Endothelial cell of hepatic sinusoid (primary cell): ENCODE measurements around the gene LAMTOR2.

Source experiments
- in situ Hi-C: cut with HindIII; loops from 2 replicates; pipeline ENCODE4 v1.10.0; 2017; ENCODE audit warnings: low sequenced_read_pairs

Gene LAMTOR2

GRCh38 chr1:156074661-156075060 is 20.1 kb downstream of the LAMTOR2 start:
- in situ Hi-C loops = no loop called here

GRCh38 chr1:156075162-156075561 is 20.6 kb downstream of the LAMTOR2 start:
- in situ Hi-C loops = no loop called here

- in situ Hi-C loops = no loop called here
Measured at GRCh38 chr1:156075775-156076204, 21.2 kb downstream of the LAMTOR2 start.

- in situ Hi-C loops = no loop called here
Measured at GRCh38 chr1:156076609-156077429, 22.2 kb downstream of the LAMTOR2 start.

GRCh38 chr1:156077430-156077760 is 22.8 kb downstream of the LAMTOR2 start:
- in situ Hi-C loops = no loop called here

- in situ Hi-C loops = no loop called here
Measured at GRCh38 chr1:156078728-156079127, 24.1 kb downstream of the LAMTOR2 start.

GRCh38 chr1:156079762-156080161 is 25.2 kb downstream of the LAMTOR2 start:
- in situ Hi-C loops = no loop called here

- in situ Hi-C loops = no loop called here
Measured at GRCh38 chr1:156080241-156080862, 25.8 kb downstream of the LAMTOR2 start.

GRCh38 chr1:156080863-156081179 is 26.2 kb downstream of the LAMTOR2 start:
- in situ Hi-C loops = no loop called here

GRCh38 chr1:156081180-156081916 is 26.8 kb downstream of the LAMTOR2 start:
- in situ Hi-C loops = no loop called here

GRCh38 chr1:156081917-156082308 is 27.3 kb downstream of the LAMTOR2 start:
- in situ Hi-C loops = no loop called here

- in situ Hi-C loops = no loop called here
Measured at GRCh38 chr1:156082309-156083091, 27.9 kb downstream of the LAMTOR2 start, which contains the start of gene MEX3A. MEX3A (minus strand) TSS chr1:156082465; CDS start chr1:156081998, 467 bp downstream.

- in situ Hi-C loops = no loop called here
Measured at GRCh38 chr1:156083800-156084790, 29.5 kb downstream of the LAMTOR2 start.

GRCh38 chr1:156086256-156086662 is 31.7 kb downstream of the LAMTOR2 start:
- in situ Hi-C loops = no loop called here

- in situ Hi-C loops = no loop called here
Measured at GRCh38 chr1:156089704-156090103, 35.1 kb downstream of the LAMTOR2 start.

GRCh38 chr1:156090138-156090839 is 35.7 kb downstream of the LAMTOR2 start:
- in situ Hi-C loops = no loop called here

GRCh38 chr1:156090840-156091188 is 36.2 kb downstream of the LAMTOR2 start:
- in situ Hi-C loops = no loop called here

- in situ Hi-C loops = no loop called here
Measured at GRCh38 chr1:156091610-156092009, 37.0 kb downstream of the LAMTOR2 start.

- in situ Hi-C loops = no loop called here
Measured at GRCh38 chr1:156095906-156096508, 41.4 kb downstream of the LAMTOR2 start.
